HG02623 (cell line): Measurements from ENCODE around the gene FXYD3.
"Not testable (repeated sequence)": the region's sequence is repeated elsewhere in the genome, so short reads cannot be mapped to it uniquely, and the experiment has no call there.

Source experiments
- ATAC-seq: cut with Tn5 transposase; IDR thresholded peaks from one replicate; pipeline ENCODE4 v1.9.1; 2021; ENCODE audit warnings: moderate library complexity; ENCODE audit not compliant: unreplicated experiment

The FXYD3 gene

DNA sequence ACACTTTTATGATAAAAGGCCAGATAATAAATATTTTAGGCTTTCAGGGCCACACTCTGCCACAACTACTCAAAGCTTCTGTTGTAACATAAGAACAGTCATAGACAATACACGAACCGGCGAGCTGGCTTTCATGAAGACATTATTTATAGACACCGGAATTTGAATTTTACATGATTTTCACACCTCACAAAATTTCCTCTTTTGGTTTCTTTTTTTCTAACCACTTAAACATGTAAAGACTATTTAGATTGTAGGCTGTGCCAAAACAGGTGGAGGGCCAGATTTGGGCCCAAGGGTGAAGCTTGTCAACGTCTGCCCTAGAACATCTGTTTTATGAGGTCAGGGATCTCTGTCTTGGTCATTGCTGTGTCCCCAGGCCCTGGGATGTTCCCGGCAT lies 29.7 kb upstream of the FXYD3 start:
- no peak for ATAC-seq

DNA sequence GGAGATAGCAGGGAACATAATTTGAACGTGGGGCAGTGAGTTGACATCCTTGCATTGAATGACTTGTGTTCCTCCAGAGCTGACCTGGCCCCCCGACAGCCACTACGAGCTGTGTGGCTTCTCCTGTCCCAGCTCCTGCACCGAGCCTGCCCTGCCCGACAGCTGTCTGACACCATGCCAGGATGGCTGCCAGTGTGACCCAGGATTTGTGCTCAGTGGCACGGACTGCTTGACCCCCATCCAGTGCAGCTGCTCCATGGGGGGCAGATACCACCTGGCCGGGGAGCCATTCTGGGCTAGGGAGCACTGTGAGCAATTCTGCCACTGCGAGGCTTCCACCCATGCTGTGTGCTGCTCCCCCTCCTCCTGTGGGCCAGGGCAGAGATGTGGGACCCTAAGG lies 29.2 kb upstream of the FXYD3 start:
- ATAC-seq, result no peak

DNA sequence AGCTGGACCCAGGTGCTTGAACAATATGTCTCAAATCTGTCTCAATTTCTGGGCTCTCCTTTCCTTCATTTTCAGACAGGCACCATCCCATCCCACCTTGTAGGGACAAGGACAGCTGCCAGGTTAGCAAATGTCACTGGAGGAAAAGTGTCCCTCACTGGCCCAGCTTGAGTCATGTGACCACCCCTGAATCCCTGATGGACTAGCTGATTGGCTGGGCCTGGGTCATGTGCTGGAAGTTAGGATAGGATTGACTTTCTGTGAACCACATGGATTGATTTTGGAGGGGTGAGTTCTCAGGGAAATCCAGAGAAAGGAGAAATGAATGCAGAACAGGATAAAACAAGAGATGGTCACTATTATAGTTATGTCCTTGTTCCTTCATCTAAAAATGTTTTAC lies 28.2 kb upstream of the FXYD3 start:
- no peak for ATAC-seq

DNA sequence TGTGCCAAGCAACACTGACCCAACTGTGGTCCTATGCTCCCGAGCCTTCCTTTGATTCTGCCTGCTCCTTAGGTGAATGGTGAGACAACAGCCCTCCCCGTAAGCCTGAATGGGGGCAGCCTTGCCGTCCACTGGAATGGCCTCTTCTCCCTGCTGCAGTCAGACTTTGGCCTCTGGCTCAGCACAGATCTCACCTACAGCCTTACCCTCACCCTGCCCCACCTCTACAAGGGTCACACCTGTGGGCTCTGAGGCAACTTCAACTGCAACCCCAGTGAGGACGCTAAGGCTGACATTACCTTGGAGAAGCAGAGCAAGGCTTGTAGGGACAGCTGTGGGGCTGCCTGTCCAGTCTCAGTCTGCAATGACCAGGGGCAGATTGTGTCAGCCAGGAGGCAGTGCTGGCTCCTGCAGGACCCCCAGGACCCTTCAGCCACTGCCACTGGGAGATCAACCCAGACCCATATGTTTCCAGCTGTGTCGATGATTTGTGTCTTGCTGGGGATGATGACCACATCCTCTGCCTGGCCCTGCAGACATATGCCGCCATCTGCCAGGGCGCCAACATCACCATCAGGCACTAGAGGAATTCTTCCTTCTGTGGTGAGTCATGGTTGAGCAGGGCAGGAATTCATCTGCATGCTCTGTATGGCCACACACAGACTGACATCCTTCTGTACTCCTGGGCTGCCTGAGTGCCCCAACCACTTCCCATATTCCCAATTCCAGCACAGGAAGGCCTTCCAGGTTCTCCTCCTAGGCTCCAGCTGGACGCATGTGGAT lies 27.3 kb upstream of the FXYD3 start:
- ATAC-seq, result no peak

DNA sequence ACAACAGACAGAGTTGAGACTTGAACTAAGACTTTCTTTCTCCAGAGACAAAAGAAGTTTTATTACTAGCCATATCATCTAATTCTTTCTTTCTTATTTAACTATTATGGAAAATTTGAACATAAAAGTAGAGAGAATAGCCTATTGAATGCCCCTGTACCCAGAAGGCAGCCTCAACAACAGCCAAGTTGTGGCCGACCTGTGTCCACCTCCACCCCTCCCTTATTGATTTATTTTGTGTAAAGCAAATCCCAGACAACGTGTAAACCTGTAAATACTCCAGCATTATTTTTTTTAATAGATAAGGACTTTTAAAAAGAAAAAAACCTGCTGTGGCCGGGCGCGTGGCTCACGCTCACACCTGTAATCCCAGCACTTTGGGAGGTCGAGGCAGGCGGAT lies 26.1 kb upstream of the FXYD3 start:
- no peak for ATAC-seq

DNA sequence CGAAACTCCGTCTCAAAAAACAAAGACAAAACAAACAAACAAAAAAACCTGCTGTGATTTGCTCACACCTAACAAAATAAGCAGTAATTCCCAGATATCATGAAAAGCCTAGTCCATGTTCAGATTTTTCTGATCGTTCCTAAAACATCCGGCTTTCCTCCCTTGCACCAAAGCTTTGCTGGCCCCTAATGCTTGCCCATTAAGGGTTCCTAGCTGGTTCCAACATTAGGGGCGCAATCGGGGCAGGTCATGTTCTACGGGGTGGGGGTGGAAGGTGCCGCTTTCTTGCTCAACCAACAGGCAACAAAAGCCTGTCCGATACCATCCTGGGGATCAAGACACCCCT lies 25.5 kb upstream of the FXYD3 start:
- ATAC-seq, result no peak

DNA sequence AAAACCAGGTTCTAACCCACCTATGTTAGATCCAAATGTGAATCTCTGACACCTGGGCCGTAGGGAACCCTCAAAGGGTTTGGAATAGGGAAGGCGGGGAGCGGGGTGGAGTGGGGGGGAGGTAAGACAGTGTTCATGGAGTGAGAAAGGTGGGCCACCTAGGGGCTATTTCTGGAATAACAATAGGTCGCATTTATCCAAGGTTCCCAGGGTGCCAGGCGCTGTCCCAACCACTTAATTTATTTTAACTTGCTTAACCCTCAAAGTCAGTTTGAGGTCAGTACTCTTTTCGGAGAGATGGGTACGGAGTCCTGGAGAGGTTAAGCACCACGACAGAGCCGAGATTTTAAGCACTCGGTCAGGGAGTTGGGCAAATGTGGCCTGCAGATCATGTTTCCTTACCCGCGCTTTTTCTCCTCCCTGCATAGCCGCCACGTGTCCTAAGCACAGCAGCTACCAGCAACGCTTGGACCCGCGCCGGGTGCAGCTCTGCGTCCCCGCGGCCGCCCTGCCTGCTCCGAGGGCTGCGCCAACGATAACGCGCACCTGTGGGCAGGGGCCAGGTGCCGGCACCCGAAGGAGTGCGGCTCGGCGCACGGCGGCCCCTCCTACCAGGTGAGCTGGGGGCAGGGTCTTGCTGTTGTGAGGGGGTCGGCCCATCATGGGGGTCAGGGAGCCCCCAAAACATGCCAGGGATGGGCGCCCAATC lies 25.0 kb upstream of the FXYD3 start:
- ATAC-seq, result no peak

DNA sequence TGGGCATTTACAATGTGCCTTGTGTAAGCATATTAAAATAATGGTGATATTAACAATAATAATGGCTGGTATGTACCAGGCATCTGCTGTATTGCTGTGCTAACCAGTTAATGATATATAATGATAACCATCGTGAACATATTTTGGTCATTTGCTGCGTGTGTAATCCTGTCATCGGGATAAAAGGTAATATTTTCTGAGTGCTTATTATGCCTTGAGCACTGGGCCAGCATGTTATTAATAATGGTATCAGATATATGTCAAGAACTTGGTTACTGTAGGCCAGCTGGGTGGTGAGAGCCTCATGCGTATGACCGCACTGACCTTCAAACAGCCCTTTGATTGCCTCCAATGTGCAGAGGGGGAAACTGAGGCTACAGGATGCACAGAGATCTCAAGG lies 22.2 kb upstream of the FXYD3 start:
- no peak for ATAC-seq

DNA sequence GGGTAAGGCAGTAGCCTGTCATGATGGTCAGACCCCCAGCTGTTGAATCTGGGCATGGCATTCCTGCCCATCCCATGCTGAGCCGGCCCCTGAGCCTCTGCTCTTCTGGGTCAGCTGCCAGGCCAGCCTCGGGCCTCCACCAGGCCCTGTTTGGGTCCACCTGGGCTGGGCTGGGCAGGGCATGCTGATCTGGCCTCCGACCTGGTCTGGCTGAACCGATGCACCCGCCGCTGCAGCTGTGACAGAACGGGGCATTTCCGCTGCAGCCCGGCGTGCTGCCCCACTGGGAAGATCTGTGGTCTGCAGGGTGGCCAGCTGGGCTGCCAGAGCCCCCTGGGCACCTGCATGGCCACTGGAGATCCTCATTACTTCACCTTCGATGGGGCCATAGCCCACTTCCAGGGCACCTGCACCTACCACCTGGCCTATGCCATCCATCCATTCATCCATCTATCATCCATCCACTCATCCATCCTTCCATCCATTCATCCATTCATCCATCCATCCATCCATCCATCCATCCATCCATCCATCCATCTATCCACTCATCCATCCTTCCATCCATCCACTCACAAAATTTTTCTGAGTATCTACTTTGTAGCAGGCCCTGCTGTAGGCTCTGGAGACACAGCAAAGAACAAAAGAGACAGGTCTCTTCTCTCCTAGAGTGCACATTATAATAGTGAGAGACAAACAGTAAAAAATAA lies 21.5 kb upstream of the FXYD3 start:
- no peak for ATAC-seq

DNA sequence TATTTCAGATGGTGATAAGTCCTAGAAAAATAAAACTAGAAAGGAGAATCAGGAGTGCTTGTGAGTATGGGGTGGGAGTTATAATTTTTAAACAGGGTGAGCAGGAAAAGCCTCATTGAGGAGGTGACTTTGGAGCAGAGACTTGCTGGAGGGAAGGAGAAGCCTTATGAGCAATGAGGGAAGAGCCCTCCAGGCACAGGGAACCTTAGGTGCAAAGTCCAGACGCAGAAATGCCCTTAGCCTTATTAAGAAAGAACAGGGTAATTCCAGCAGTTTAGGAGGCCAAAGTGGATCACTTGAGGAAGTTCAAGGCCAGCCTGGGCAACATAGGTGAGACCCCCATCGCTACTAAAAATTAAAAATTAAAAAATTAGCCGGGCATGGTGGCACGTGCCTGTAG lies 21.0 kb upstream of the FXYD3 start:
- no peak for ATAC-seq

DNA sequence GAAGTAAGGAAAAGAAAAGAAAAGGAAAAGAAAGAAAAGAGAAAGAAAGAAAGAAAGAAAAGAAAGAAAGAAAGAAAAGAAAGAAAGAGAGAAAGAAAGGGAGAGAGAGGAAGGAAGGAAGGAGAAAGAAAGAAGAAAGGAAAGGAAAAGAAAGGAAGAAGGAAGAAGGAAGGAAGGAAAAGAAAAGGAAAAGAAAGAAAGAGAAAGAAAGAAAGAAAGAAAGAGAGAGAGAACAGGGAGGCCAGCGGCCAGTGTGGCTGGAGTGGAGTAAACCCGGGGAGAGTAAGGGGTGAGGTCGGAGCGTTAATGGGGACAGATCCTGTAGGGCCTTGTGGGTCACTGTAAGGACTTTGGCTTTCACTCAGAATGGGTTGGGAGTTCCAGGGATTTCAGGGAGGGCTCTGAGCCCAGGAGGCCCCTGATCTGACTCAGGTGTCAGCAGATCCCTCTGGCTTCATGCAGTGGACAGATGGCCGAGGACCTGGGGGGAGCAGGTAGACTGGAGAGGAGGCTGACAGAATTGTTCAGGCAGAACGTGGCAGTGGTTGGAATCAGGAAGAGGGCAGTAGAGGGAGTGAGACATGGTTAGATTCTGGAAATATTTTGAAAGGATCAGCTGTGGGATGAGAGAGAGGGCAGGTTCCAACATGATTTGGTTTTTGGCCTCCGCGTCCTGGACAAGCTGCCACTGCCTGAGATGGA lies 19.8 kb upstream of the FXYD3 start:
- ATAC-seq, result no peak

DNA sequence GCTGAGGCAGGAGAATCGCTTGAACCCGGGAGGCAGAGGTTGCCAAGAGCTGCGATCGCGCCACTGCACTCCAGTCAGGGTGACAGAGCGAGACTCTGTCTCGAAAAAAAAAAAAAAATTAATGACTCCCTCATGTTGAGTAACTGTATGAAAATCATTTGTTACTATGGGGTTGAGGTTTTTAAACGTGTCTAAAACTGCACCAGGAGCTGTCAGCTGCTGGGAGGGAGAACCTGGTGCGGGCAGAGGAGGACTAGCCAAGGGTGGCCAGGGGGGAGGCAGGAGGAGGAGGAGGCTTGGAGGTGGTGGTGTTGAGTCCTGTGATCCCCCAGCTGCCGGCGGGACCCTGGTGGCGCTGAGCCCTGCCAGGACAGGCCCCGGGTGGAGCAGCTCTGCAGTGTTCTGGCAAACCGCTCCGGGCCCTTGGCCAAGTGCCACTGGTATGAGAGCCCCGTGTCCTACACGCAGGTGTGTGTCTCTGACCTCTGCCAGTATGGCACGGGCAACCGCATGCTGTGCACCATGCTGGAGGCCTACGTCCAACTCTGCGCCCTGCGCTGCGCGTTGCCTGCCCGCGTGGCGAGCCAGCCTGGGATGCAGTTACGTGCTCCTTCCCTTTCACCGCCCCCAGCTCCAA lies 17.1 kb upstream of the FXYD3 start:
- no peak for ATAC-seq

DNA sequence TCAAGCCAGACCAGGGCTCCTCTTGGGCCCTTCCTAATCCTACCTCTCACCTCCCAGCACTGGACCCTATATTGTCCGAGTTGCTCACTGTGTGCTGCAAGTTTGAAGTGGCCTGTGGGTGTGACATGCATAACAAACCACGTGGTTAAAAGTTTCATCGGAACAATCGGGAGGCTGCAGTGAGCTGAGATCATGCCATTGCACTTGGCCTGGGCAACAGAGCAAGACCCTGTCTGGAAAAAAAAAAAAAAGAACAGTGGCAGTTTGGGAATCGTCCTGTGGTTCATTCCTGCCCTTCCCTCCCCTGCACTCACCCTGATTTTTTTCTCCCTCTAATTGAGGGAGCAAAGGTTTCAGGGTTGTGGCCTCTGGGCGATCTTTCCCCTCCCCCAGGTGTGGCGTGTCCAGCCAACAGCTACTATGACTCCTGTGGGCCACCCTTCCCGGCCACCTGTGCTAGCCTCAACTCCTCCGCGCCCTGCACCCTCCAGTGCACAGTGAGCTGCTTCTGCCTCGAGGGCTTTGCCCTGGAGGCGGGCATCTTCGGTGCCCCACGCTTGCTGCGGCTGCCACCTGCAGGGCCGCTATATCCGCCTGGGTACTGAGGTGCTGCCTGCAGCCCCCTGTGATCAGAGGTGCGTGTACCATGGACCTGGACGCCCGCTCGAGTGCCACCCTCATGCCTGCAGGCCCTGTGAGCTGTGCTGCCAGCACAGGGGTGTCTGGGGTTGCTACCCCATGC lies 16.3 kb upstream of the FXYD3 start:
- ATAC-seq, result no peak

DNA sequence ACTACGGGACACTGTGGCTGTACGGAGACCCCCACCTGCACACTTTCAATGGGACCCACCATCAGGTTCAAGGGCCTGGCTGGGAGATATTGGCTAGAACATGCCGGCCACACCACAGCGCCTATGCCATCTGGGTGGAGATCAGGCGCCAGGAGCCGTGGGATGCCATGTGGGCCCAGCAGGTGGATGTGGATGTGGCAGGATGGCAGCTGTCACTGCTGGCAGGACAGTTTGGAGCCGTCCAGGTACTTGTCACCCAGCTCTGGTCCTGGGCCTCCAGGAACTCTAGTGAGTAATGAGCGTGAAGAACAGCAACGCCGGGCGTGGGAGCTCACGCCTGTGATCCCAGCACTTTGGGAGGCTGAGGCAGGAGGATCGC lies 15.7 kb upstream of the FXYD3 start:
- ATAC-seq, result no peak

DNA sequence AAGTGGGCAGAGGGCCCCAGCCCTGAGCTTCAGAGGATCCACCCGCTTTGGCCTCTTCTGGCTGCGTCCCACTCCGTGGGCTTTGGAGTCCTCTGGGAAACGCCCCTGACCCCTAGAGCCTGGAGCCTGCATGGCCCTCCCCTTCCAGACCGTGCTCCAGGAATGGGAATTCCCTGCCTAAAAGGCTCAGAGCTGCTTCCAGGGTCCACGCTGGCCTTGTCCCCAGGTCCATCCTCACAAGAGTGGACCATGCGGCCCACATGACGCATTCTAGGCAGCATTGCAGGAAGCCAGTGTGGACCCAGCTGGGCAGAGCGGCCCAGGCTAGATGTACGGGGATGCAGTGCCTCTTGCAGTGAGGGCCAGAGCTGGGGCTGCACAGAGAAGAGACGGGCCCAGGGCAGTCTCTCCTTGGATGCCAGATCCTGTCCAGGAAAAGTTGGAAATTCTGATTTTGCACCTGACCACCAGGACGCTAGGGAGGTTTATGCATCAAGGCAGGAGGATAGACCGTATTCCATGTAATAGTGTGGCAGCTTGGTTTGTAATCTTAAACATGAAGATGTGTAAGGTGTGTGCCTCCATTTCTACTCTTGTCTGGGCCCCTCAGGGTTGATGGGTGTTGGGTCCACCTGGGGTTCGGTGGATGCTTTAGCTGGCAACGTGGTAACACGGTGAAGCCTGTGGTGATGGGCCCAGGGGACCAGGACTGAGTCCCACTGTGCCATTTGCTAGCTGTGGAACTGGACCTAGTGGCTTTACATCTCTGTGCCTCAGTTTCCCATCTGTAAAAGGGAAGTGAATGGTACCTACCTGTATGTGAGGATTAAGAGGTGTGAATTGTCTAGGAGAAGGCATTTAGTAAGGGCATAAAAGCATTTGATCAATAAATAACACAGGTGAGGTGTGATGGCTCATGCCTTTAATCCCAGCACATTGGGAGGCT lies 14.8 kb upstream of the FXYD3 start:
- no peak for ATAC-seq

DNA sequence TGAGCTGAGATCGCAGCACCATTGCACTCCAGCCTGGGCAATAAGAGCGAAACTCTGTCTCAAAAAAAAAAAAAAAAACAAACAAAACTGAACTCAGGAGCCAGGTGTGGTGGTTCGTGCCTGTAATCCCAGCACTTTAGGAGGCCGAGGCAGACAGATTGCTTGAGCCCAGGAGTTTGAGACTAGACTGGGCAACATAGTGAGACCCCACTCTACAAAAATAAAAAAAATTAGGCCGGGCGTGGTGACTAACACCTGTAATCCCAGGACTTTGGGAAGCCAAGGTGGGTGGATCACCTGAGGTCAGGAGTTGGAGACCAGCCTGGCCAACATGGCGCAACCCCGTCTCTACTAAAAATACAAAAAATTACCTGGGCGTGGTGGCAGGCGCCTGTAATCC lies 13.7 kb upstream of the FXYD3 start:
- ATAC-seq, result not testable (repeated sequence)

DNA sequence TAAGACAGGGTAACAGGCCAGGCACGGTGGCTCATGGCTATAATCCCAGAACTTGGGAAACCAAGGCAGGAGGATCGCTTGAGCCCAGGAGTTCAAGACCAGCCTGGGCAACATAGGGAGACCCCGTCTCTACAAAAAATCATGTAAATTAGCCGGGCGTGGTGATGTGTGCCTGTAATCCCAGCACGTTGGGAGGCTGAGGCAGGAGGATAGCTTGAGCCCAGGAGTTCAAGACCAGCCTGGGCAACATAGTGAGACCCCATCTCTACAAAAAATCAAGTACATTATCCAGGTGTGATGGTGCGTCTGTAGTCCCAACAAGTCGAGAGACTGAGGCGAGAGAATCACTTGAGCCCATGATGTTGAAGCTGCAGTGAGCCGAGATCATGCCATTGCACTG lies 12.0 kb upstream of the FXYD3 start:
- not testable (repeated sequence) for ATAC-seq

DNA sequence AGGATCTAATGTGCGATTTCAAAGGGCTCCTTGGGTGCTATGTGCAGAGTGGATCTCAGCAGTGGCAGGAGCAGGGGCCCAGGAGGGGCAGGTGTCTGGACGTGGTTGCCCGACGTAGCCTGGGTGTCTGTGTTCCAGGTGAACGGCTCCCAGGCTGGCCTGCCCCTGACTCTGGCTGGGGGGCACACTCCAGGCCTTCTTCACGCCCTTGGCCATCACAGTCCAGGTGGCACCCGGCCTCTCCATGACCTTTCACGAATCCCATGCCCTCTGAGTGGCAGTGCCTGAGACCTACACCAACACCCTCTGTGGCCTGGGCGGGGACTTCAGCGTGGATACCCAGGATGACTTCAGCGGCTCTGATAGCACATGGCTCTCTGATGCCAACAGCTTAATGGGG lies 11.3 kb upstream of the FXYD3 start:
- no peak for ATAC-seq

DNA sequence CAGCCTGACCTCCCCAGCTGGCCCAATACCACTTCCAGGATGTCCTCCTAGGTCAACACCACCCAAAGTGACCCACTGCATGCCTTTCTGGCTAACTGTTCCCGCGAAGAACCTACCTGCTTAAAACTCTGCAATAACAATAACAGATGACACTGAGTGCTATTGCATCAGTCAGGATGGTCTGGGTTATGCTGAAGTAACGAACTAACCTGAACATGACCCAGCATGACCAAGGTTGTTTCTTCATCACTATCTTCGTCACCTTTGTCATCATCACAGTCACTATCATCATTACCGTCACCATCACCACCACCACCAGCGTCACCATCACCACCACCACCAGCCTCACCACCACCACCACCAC lies 10.6 kb upstream of the FXYD3 start:
- ATAC-seq, result no peak
